ENCODE data around the gene PSMB5.

PSMB5 gene

GRCh38 chr14:22976620-22977433 is 57.9 kb downstream of the PSMB5 start:
- DNase-seq: no peak
